GM18502 (cell line): ENCODE results near the gene RAB1B.
"Not testable (repeated sequence)": the region's sequence is repeated elsewhere in the genome, so short reads cannot be mapped to it uniquely, and the experiment has no call there.

Experiments
- ATAC-seq: cut with Tn5 transposase; IDR thresholded peaks from one replicate; pipeline ENCODE4 v1.9.1; 2021; ENCODE audit warnings: mild to moderate bottlenecking; ENCODE audit not compliant: unreplicated experiment, poor library complexity

Gene RAB1B

GRCh38 chr11:66317322-66317722 lies 48.9 kb downstream of the RAB1B start:
- no peak for ATAC-seq

- no peak for ATAC-seq
Measured at GRCh38 chr11:66317723-66318599, 49.5 kb downstream of the RAB1B start.

GRCh38 chr11:66318600-66318970 lies 50.1 kb downstream of the RAB1B start:
- ATAC-seq: no peak

GRCh38 chr11:66320289-66320688 lies 51.9 kb downstream of the RAB1B start:
- not testable (repeated sequence) for ATAC-seq

- not testable (repeated sequence) for ATAC-seq
Measured at GRCh38 chr11:66320748-66321147, 52.3 kb downstream of the RAB1B start.

GRCh38 chr11:66321606-66322005 lies 53.2 kb downstream of the RAB1B start:
- no peak for ATAC-seq

- ATAC-seq: no peak
Measured at GRCh38 chr11:66322732-66323427, 54.4 kb downstream of the RAB1B start.

GRCh38 chr11:66323684-66324083 lies 55.2 kb downstream of the RAB1B start:
- ATAC-seq: no peak

- no peak for ATAC-seq
Measured at GRCh38 chr11:66324664-66325063, 56.2 kb downstream of the RAB1B start.

- ATAC-seq: no peak
Measured at GRCh38 chr11:66325263-66325671, 56.8 kb downstream of the RAB1B start.

- no peak for ATAC-seq
Measured at GRCh38 chr11:66326261-66327111, 58.0 kb downstream of the RAB1B start.
